ENCODE data around the gene FAM90A1. TPM values are rescaled to one million over a fixed set of nuclear protein-coding genes. Genes with fewer than 3 reads are reported as not detected.
"Not testable (repeated sequence)": the region's sequence is repeated elsewhere in the genome, so short reads cannot be mapped to it uniquely, and the experiment has no call there.

FAM90A1 gene, protein sequence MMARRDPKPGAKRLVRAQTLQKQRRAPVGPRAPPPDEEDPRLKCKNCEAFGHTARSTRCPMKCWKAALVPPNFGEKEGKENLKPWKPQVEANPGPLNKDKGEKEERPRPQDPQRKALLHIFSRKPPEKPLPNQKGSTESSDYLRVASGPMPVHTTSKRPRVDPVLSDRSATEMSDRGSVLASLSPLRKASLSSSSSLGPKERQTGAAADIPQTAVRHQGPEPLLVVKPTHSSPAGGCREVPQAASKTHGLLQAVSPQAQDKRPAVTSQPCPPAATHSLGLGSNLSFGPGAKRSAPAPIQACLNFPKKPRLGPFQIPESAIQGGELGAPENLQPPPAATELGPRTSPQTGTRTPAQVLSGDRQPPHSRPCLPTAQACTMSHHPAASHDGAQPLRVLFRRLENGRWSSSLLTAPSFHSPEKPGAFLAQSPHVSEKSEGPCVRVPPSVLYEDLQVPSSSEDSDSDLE
- under 1 TPM in 1 of 4 donors, not detected in 3; 0.33 TPM for total RNA-seq

GRCh38 chr12:8226992-8227731, at the start of gene FAM90A1:
FAM90A1 (minus strand) TSS chr12:8227618; CDS start chr12:8224832, 2,786 bp downstream.
- TF ChIP-seq, protein P1, sequence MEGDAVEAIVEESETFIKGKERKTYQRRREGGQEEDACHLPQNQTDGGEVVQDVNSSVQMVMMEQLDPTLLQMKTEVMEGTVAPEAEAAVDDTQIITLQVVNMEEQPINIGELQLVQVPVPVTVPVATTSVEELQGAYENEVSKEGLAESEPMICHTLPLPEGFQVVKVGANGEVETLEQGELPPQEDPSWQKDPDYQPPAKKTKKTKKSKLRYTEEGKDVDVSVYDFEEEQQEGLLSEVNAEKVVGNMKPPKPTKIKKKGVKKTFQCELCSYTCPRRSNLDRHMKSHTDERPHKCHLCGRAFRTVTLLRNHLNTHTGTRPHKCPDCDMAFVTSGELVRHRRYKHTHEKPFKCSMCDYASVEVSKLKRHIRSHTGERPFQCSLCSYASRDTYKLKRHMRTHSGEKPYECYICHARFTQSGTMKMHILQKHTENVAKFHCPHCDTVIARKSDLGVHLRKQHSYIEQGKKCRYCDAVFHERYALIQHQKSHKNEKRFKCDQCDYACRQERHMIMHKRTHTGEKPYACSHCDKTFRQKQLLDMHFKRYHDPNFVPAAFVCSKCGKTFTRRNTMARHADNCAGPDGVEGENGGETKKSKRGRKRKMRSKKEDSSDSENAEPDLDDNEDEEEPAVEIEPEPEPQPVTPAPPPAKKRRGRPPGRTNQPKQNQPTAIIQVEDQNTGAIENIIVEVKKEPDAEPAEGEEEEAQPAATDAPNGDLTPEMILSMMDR (IDR thresholded peaks at IDR 0.05; ENCODE audit: low read depth): not testable (repeated sequence)

GRCh38 chr12:8226355-8226754, 1.1 kb downstream of the FAM90A1 start:
- TF ChIP-seq, protein P1 (IDR thresholded peaks at IDR 0.05; ENCODE audit: low read depth): no peak

Other genes starting within 250 kb of the FAM90A1 start
- 10 to 100 TPM; 10.9 to 23.0 (median 13.3) TPM for gene FOXJ2, start 194.9 kb downstream of the FAM90A1 start, total RNA-seq
- gene C3AR1, start 161.3 kb downstream of the FAM90A1 start, total RNA-seq: 100 to 1,000 TPM in 1 of 4 donors, 10 to 100 TPM in 3; 10.4 to 108 (median 29.4) TPM
- 10 to 100 TPM; 29.9 to 36.5 (median 33.7) TPM for gene NECAP1, start 145.3 kb downstream of the FAM90A1 start, total RNA-seq
- 10 to 100 TPM in 1 of 4 donors, 1 to 10 TPM in 3; 4.2 to 10.4 (median 5.5) TPM for gene CLEC4A, start 104.0 kb downstream of the FAM90A1 start, total RNA-seq
- not detected for gene ZNF705A, start 70.6 kb downstream of the FAM90A1 start, total RNA-seq
- gene CLEC6A, start 228.3 kb upstream of the FAM90A1 start, total RNA-seq: not detected

All from subcutaneous adipose tissue (tissue), 4 donors.